ENCODE measurements around the gene FIZ1. TPM values are rescaled to one million over a fixed set of nuclear protein-coding genes. Genes with fewer than 3 reads are reported as not detected.
A peak's percentile ranks its signal among the peaks of the same experiment; 100 is the strongest.

FIZ1 gene
- total RNA-seq, 2 experiments from 2014 or later = 6.0 to 17.1 TPM

DNA sequence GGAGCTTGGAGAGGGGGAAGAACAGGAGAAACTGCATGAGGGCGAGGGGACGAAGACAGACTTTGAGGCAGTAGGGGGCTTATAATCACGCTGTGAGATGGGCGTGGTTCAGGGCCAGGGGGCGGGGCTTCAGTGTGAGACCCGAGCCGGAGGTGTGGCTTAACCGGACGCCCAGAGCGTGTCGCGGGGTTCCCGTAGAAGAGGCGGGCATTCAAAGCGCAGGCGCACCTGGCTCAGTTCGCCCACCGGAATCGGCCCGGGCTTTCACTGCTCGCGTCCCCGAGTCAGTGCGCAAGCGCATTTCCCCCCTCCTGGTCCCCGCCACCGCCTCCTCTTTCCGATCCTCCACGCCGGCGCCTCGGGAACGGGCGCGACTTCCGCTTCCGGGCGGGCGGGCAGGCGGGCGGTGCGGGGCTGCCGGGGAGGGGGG is 5.9 kb upstream of the FIZ1 start:
- TF ChIP-seq, protein P1, sequence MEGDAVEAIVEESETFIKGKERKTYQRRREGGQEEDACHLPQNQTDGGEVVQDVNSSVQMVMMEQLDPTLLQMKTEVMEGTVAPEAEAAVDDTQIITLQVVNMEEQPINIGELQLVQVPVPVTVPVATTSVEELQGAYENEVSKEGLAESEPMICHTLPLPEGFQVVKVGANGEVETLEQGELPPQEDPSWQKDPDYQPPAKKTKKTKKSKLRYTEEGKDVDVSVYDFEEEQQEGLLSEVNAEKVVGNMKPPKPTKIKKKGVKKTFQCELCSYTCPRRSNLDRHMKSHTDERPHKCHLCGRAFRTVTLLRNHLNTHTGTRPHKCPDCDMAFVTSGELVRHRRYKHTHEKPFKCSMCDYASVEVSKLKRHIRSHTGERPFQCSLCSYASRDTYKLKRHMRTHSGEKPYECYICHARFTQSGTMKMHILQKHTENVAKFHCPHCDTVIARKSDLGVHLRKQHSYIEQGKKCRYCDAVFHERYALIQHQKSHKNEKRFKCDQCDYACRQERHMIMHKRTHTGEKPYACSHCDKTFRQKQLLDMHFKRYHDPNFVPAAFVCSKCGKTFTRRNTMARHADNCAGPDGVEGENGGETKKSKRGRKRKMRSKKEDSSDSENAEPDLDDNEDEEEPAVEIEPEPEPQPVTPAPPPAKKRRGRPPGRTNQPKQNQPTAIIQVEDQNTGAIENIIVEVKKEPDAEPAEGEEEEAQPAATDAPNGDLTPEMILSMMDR (conservative IDR thresholded peaks at IDR 0.05; ENCODE audit: low read length) = no peak
- TF ChIP-seq EZH2phosphoT487 (IDR thresholded peaks at IDR 0.05; ENCODE audit: borderline replicate concordance, low read depth, low read length) = no peak
- H3K9me3 ChIP-seq (ENCODE audit: low read length) = no peaks in the 10 kb centered on the region
- H3K4me1 ChIP-seq (ENCODE audit: insufficient read depth, low read length, poor library complexity, severe bottlenecking) = peaks cover 37% of the 10 kb centered on the region
- peaks cover 27% of the 10 kb centered on the region for H3K36me3 ChIP-seq (ENCODE audit: insufficient read depth, low read length)
- peak overlapping the region; percentile 54; the same call in 1 of the 2 replicates for H2AFZ ChIP-seq (ENCODE audit: low read length)
- ChIA-PET CTCF (ENCODE audit: unreplicated experiment) (no interaction called here), POLR2A (no interaction called here)
- H3K4me3 ChIP-seq (ENCODE audit: low read depth, low read length, poor library complexity, severe bottlenecking) = peak overlapping the region; percentile 95
- peak overlapping the region; percentile 97 for H3K27ac ChIP-seq (ENCODE audit: low read depth, low read length, poor library complexity, severe bottlenecking)
- no peaks in the 10 kb centered on the region for H3K9me2 ChIP-seq (ENCODE audit: insufficient read depth, low read length)
- BruUV-seq (replicated peaks) = no TSS peak
- H3K79me2 ChIP-seq (ENCODE audit: insufficient read depth, low read depth, low read length) = peaks cover 20% of the 10 kb centered on the region
- DNase-seq (ENCODE audit: low spot score) = peak; percentile 98
- peak overlapping the region; percentile 99 for H3K4me2 ChIP-seq (ENCODE audit: low read length)
- H4K20me1 ChIP-seq (ENCODE audit: insufficient read depth, low read length) = no peaks in the 10 kb centered on the region
- intact Hi-C loops (cut with micrococcal nuclease; ENCODE audit: unreplicated experiment) = no loop called here

DNA sequence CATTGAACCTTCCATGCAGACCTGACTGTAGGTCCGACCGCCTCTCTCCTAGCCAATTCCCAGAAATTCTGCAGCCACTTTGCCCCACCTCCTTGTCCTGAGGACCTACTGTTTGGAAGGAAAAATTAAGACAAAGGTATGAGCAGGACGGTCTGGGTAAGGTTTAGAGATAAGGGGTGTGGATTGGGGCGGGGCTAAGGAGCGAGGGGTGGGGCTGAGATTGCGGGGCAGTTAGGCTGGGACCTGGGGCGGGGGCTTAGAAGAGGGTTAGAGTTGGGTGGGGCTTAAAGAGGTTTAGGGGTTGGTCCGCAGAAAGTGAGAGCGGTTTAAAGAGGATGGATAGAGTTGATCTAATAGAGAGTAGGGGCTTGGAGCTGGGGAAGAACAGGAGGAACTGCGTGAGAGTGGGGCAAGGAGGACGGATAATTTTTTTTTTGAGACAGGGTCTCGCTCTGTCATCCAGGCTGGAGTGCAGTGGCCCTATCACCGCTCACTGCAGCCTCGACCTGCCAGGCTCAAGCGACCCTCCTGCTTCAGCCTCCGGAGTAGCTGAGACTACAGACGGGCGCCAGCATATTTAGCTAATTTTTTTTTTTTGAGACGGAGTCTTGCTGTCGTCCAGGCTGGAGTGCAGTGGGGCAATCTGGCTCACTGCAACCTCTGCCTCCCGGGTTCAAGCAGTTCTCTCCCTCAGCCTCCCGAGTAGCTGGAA is 4.4 kb upstream of the FIZ1 start:
- Histone ChIP-seq H3K36me3 (ENCODE audit: insufficient read depth, low read length) (peaks cover 13% of the 10 kb centered on the region; the same call in 1 of the 2 replicates), H2AFZ (ENCODE audit: low read length) (no peak overlapping the region), H3K27ac (ENCODE audit: low read depth, low read length, poor library complexity, severe bottlenecking) (peak overlapping the region; percentile 97), H4K20me1 (ENCODE audit: insufficient read depth, low read length) (no peaks in the 10 kb centered on the region), H3K4me1 (ENCODE audit: insufficient read depth, low read length, poor library complexity, severe bottlenecking) (peaks cover 38% of the 10 kb centered on the region), H3K9me3 (ENCODE audit: low read length) (no peaks in the 10 kb centered on the region), H3K9me2 (ENCODE audit: insufficient read depth, low read length) (no peaks in the 10 kb centered on the region), H3K4me3 (ENCODE audit: low read depth, low read length, poor library complexity, severe bottlenecking) (peak overlapping the region; percentile 95), H3K4me2 (ENCODE audit: low read length) (peak overlapping the region; percentile 99), H3K79me2 (ENCODE audit: insufficient read depth, low read depth, low read length) (peaks cover 19% of the 10 kb centered on the region)
- POLR2A ChIA-PET = interaction anchor here (0.6 to 0.7 kb wide), 3 partner anchors 142 to 589 kb away, joined by 3 read pairs; no protein-coding TSS in a partner anchor
- intact Hi-C loops (cut with micrococcal nuclease; ENCODE audit: unreplicated experiment) = no loop called here
- no peak for DNase-seq (ENCODE audit: low spot score)
- no peak for TF ChIP-seq EZH2phosphoT487 (IDR thresholded peaks at IDR 0.05; ENCODE audit: borderline replicate concordance, low read depth, low read length)
- TF ChIP-seq, protein P1 (conservative IDR thresholded peaks at IDR 0.05; ENCODE audit: low read length) = no peak
- no TSS peak for BruUV-seq (replicated peaks)
- CTCF ChIA-PET (ENCODE audit: unreplicated experiment) = no interaction called here

DNA sequence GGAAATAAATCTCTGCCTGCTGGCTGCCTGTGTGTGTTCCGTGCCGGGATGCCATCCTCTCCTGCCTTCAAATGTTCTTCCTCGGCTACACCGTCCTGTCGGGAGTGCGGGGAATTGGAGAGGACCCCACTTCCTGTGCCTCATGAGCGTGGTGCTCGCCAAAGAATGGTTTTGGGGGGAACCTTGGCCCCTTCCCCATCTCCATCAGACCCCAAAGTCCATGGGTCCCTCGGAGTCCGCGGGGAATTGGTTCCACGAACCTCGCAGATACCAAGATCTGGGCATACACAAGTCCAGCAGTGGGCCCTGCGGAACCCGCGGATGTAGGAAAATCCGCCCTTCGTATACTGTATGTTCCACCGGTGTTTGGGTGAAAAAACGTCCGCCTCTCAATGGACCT is 3.8 kb upstream of the FIZ1 start:
- no peak overlapping the region for H3K27ac ChIP-seq (ENCODE audit: low read depth, low read length, poor library complexity, severe bottlenecking)
- ChIA-PET CTCF (ENCODE audit: unreplicated experiment) (no interaction called here), POLR2A (no interaction called here)
- intact Hi-C loops (cut with micrococcal nuclease; ENCODE audit: unreplicated experiment) = no loop called here
- no peaks in the 10 kb centered on the region for H4K20me1 ChIP-seq (ENCODE audit: insufficient read depth, low read length)
- no peak for DNase-seq (ENCODE audit: low spot score)
- no peak for TF ChIP-seq EZH2phosphoT487 (IDR thresholded peaks at IDR 0.05; ENCODE audit: borderline replicate concordance, low read depth, low read length)
- TF ChIP-seq, protein P1 (conservative IDR thresholded peaks at IDR 0.05; ENCODE audit: low read length) = no peak
- H3K4me2 ChIP-seq (ENCODE audit: low read length) = no peak overlapping the region
- H3K4me1 ChIP-seq (ENCODE audit: insufficient read depth, low read length, poor library complexity, severe bottlenecking) = peaks cover 44% of the 10 kb centered on the region
- peaks cover 16% of the 10 kb centered on the region for H3K79me2 ChIP-seq (ENCODE audit: insufficient read depth, low read depth, low read length)
- H3K4me3 ChIP-seq (ENCODE audit: low read depth, low read length, poor library complexity, severe bottlenecking) = no peak overlapping the region
- H3K9me2 ChIP-seq (ENCODE audit: insufficient read depth, low read length) = no peaks in the 10 kb centered on the region
- peaks cover 11% of the 10 kb centered on the region; the same call in 1 of the 2 replicates for H3K36me3 ChIP-seq (ENCODE audit: insufficient read depth, low read length)
- H3K9me3 ChIP-seq (ENCODE audit: low read length) = no peaks in the 10 kb centered on the region
- no peak overlapping the region for H2AFZ ChIP-seq (ENCODE audit: low read length)
- BruUV-seq (replicated peaks) = no TSS peak
